HG02678 (cell line): ENCODE measurements around the gene MFSD6.
A peak's percentile ranks its signal among the peaks of the same experiment; 100 is the strongest.
"Not testable (repeated sequence)": the region's sequence is repeated elsewhere in the genome, so short reads cannot be mapped to it uniquely, and the experiment has no call there.

Experiments used
- ATAC-seq: cut with Tn5 transposase; IDR thresholded peaks from one replicate; pipeline ENCODE4 v1.9.1; 2021; ENCODE audit warnings: mild to moderate bottlenecking, moderate library complexity; ENCODE audit not compliant: unreplicated experiment

Gene MFSD6

GRCh38 chr2:190458352-190459107, 50.4 kb downstream of the MFSD6 start:
- no peak for ATAC-seq

GRCh38 chr2:190459881-190460280, 51.7 kb downstream of the MFSD6 start:
- no peak for ATAC-seq

- no peak for ATAC-seq
These were observed 52.3 kb downstream of the MFSD6 start for GRCh38 chr2:190460487-190460886.

DNA sequence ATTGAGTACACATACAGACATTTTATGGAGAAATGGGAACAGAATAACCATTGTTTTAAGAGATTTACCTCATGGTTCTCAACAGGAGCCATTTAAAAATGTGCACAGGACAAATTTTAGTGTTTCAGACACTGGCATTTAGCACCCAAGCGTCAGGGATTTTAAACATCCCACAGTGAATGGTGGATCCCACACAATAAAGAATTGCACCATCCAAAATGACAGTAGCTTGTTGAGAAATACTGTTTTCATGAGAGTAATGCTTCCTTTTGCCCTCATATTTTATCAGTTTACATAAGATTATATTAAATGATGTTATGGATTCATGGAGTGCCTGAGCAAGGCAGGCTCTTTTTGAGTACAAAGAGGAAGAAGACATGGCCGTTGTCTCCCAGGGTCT, 54.0 kb downstream of the MFSD6 start:
- ATAC-seq = no peak

- no peak for ATAC-seq
These were observed 54.5 kb downstream of the MFSD6 start for GRCh38 chr2:190462611-190463010.

- peak; percentile 58 for ATAC-seq
These were observed 56.9 kb downstream of the MFSD6 start for GRCh38 chr2:190465060-190465459.

GRCh38 chr2:190466819-190467446, 58.8 kb downstream of the MFSD6 start:
- ATAC-seq = no peak

DNA sequence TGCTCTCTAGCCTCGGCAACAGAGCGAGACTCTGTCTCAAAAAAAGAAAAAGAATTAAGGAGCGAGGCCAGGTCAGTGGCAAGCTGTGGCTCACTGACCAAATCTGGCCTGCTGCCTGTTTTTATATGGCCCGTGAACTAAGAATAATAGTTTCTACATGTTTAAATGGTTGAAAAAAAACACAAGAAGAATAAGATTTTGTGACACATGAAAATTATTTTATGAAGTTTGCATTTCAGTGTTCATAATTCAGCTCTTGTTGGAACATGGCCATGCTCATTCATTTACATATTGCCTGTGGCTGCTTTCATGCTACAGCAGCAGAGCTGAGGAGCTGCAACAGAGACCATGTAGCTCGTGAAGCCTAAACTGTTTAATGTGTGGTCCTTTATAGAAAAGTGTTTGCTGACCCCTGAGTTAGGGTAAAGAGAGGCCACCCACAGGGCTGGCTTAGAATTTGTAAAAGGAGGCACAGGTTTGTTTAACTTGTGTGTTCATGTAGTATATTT, 59.5 kb downstream of the MFSD6 start:
- ATAC-seq = peak; percentile 42

- not testable (repeated sequence) for ATAC-seq
These were observed 60.2 kb downstream of the MFSD6 start for GRCh38 chr2:190468354-190468753.

DNA sequence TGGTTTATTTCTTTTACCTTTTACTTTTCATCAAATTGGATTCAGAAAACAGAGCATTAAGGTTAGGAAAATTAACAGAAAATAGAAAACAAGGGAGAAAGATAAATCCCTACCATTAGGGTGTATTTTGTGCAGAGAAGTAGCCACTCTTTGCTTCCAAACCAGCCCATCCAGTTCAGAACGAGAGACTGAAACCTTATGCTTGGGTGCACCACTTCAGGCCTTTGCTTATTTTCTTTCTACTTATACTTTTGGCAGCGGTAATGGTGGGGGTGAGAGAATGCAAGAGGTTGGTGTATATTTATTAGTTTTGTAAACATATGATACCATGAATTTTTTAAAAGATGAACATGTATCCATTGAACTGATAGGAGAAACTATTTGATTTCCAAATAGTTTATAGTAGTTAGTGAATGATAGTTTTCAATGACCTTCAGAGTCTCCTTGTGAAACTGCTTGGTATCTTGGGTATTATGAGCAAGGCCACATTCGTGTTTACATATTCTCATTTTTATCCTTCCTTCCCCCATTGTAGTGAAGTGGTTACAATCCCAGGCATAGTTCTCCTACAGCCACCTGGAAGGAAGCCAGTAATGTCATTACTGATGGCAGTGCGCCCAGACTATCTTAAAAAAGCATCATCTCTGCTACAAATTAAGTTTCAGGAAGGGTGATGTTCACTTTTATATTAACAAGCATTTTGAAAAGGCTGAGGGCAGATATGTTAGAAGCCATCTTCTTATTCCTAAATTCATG, 60.8 kb downstream of the MFSD6 start:
- peak; percentile 61 for ATAC-seq

GRCh38 chr2:190469771-190470170, 61.6 kb downstream of the MFSD6 start:
- ATAC-seq = no peak

GRCh38 chr2:190470256-190470826, 62.2 kb downstream of the MFSD6 start:
- no peak for ATAC-seq

DNA sequence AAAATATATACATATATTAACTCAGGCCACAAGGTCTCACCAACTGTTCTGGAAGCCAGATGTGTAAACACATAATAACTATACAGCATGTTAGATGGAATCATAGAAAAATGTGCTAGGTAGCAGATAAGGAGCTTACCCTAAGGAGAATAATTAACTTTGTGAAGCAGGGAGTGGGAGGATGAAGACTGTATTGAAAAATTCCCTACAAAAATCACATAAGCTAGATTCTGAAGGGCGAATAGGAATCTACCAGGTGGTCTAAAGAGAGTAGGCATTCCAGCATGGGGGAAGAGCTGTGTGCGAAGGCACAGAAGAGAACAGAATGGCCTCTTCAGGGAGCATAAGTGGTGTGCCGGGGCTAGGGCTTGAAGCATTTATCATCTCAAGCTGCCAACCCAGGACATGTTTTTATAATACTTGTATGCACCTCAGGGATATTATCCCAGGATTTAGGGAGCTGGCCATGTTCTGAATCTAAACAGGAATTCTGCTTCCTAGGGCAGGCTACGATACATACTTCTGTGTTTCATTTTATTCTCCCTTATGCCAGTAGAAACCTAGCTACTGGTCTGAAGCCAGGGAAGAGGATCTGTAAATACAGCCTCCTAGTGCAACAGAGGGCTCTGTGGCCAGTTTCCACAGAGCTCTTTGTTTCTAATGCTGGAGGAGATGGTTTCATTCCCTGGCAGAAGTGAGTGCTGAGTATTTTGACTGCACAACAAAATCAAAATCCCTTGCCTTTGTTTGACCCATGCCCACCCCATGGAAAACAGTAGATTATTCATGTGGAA, 69.7 kb downstream of the MFSD6 start:
- ATAC-seq = no peak

GRCh38 chr2:190478572-190479195, 70.5 kb downstream of the MFSD6 start:
- ATAC-seq = no peak

DNA sequence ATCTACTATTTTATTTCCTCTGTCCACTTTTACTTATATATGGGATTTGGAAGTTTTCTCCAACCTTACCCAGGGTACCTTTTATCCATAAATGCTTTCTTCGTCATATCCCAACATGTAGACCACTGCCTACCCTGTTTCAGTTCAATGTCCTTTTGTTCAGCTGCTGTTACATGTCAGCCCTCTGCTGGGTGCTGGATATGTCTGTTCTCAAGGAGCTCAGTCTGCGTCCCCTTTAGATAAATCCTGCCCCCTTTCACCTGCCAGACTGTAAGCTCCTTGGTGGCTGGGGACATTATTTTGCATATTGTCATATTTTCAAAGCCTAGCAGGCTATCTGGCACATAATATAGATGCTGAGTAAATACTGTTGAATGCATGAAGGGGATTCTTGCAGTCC, 73.2 kb downstream of the MFSD6 start:
- ATAC-seq = no peak

GRCh38 chr2:190482451-190482850, 74.3 kb downstream of the MFSD6 start:
- ATAC-seq = no peak

GRCh38 chr2:190486037-190486623, 78.0 kb downstream of the MFSD6 start:
- no peak for ATAC-seq

DNA sequence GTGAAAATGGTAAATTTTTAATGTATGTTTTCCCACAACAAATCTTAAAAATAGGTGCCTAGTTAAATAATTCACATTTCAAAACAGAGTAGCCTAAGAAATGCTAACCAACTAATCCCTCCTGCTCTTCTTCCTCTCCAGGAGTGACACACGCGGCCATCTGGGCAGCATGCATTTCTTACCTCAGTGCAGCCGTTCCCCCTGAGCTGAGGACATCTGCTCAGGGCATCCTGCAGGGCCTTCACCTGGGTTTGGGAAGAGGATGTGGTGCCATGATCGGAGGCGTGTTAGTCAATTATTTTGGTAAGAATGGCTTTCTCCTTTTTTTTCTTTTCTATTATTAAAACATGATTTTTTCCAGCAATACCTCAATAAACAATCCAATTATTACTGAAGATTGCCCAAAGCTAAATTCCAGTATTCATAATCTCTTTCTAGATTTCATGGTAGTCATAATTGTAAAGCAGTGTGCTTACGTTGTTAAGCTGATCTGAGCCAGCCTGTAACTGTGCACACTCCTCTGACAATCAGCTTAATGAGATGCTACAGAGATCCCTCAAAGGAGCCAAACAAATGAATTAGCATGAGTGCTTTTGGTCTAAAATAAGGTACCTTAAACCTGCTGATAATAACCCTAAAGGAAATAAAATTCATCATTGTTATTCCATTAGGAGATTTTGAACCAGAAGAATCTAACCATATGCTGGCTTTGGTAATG, 80.5 kb downstream of the MFSD6 start:
- no peak for ATAC-seq

DNA sequence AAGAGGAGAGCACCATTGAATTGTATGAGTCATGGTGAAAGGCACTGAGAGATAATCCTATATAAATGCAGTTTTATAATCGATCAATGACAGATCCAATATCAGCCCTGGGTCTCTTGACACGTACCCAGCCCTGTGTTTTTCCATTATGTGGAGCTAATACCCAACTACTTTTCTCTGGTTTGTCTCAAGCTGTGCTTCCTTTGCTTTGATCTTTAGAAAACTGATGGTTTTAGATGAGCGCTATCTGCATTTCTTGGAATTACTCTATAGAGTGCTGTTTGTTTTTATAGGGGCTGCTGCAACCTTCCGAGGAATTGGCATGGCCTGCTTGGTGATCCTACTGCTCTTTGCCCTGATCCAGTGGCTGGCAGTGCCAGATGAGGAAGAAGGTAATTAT, 81.3 kb downstream of the MFSD6 start:
- ATAC-seq = no peak
